ENCODE measurements around the gene TOGARAM1. TPM values are rescaled to one million over a fixed set of nuclear protein-coding genes. Genes with fewer than 3 reads are reported as not detected.
A peak's percentile ranks its signal among the peaks of the same experiment; 100 is the strongest.

The TOGARAM1 gene
- total and polyA plus RNA-seq, 12 donors = 3.7 to 25.2 (median 21.8) TPM

GRCh38 chr14:44966601-44967336 lies 4.8 kb downstream of the TOGARAM1 start:
- no peak for TF ChIP-seq CTCF (IDR thresholded peaks at IDR 0.05)
- WGBS, 2 donors = 78 to 80% methylated on average over 4 of the region's 4 CpGs

GRCh38 chr14:44968714-44969113 lies 6.7 kb downstream of the TOGARAM1 start:
- Histone ChIP-seq H3K36me3 (peaks cover 0 to 14% (median 0%) of the 10 kb centered on the region in 9 donors), H3K9me3 (peaks cover 0 to 20% (median 3%) of the 10 kb centered on the region in 11 donors), H3K27me3 (no peaks in the 10 kb centered on the region), H3K27ac (no peak overlapping the region), H3K4me1 (peaks cover 0 to 59% (median 40%) of the 10 kb centered on the region in 9 donors), H3K4me3 (no peak overlapping the region)
- intact Hi-C loops (cut with DNase I) = loop anchor here in 3 of 10 donors (10.0 kb wide), 2 partner anchors 116 to 286 kb away; partner anchors contain the start of genes PRPF39 (in 2 of the 3) and MIS18BP1 (in 1 of the 3)
- ATAC-seq = no peak
- no peak for TF ChIP-seq CTCF (IDR thresholded peaks at IDR 0.05)
- no peak for DNase-seq

More at GRCh38 chr14:44966601-44967336, 4.8 kb downstream of the TOGARAM1 start:
- intact Hi-C loops (cut with DNase I) = loop anchor here in 3 of 10 donors (10.0 kb wide), 2 partner anchors 118 to 288 kb away; partner anchors contain the start of genes PRPF39 (in 2 of the 3) and MIS18BP1 (in 1 of the 3)
- Histone ChIP-seq H3K4me1 (peaks cover 0 to 61% (median 47%) of the 10 kb centered on the region in 9 donors), H3K4me3 (peak overlapping the region in 8 of 10 donors; percentile 4 to 95 (median 84)), H3K27me3 (no peaks in the 10 kb centered on the region), H3K9me3 (peaks cover 0 to 20% (median 3%) of the 10 kb centered on the region in 11 donors), H3K27ac (no peak overlapping the region), H3K36me3 (peaks cover 0 to 14% (median 0%) of the 10 kb centered on the region in 9 donors)
- ATAC-seq (no peak), DNase-seq (no peak)

- no peak for ATAC-seq
- intact Hi-C loops (cut with DNase I) = no loop called here
These were observed 8.9 kb downstream of the TOGARAM1 start for GRCh38 chr14:44970907-44971306.

GRCh38 chr14:44971459-44971858 lies 9.5 kb downstream of the TOGARAM1 start:
- ATAC-seq (no peak), DNase-seq (no peak)
- Histone ChIP-seq H3K9me3 (peaks cover 0 to 20% (median 3%) of the 10 kb centered on the region in 11 donors), H3K36me3 (peaks cover 0 to 14% (median 0%) of the 10 kb centered on the region in 9 donors), H3K27me3 (no peaks in the 10 kb centered on the region), H3K4me1 (peaks cover 0 to 34% (median 21%) of the 10 kb centered on the region in 9 donors), H3K4me3 (no peak overlapping the region), H3K27ac (no peak overlapping the region)
- intact Hi-C loops (cut with DNase I) = no loop called here
- no peak for TF ChIP-seq CTCF (IDR thresholded peaks at IDR 0.05)
- 94 to 98% methylated on average over 4 of the region's 4 CpGs for WGBS, 2 donors

More at GRCh38 chr14:44970907-44971306, 8.9 kb downstream of the TOGARAM1 start:
- no peak overlapping the region for H3K4me3 ChIP-seq
- H3K4me1 ChIP-seq = peaks cover 0 to 39% (median 26%) of the 10 kb centered on the region in 9 donors
- H3K27ac ChIP-seq = no peak overlapping the region
- peaks cover 0 to 14% (median 0%) of the 10 kb centered on the region in 9 donors for H3K36me3 ChIP-seq
- no peaks in the 10 kb centered on the region for H3K27me3 ChIP-seq
- peaks cover 0 to 20% (median 3%) of the 10 kb centered on the region in 11 donors for H3K9me3 ChIP-seq
- no peak for DNase-seq
- TF ChIP-seq CTCF (IDR thresholded peaks at IDR 0.05) = no peak
